Measurements from ENCODE around the gene NES.

NES gene

GRCh38 chr1:156618853-156619581 lies 58.2 kb downstream of the NES start, which contains the start of gene HAPLN2:
TSS of gene HAPLN2 (plus strand) at chr1:156619415. CDS start at chr1:156623491, 4,076 bp downstream.
- no peak for DNase-seq (ENCODE audit: low spot score)

Measured in COLO829 (cell line).